PC-3 (cell line): ENCODE results near the gene THOC5.

ENCODE experiments used
- EZH2 ChIP-seq: fragments of 300-600 bp; sonication (generic); IDR thresholded peaks from one replicate; pipeline ENCODE4 v1.6.1; 2017; ENCODE audit warnings: antibody characterized with exemption, mild to moderate bottlenecking, low read length; ENCODE audit not compliant: unreplicated experiment
- TF ChIP-seq, protein P1 (sequence below): fragments of 300-600 bp; sonication (generic); conservative IDR thresholded peaks from 2 replicates; pipeline ENCODE4 v1.5.1; 2017; ENCODE audit warnings: antibody characterized with exemption, low read depth, mild to moderate bottlenecking, low read length

DNA sequence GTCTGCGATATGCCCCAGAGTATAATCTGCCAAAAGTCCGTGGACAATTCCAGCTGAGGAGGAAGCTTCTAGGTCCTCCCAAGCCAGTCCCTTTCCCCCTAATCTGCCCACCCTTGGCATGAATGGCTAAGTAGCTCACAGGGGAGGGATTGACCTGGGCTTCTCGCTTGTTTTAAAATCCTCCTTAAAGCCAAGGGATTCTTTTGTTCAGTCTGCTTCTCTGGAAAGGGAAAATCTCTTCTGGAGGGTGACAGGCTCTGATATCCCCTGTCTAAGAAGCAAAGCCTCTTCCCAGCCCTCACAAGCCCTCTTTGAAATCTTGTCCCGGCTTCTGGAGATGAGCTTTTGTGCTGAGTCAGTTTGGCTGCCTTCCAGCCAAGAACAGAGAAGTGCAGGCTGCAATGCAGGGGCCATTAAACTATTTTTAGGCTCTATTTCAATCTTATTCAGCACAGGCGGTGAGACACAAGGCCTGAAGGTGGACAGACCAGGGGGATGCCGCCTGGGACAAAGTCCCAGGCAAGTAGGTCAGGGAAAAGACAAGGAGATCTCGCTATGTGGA lies 49.7 kb downstream of the THOC5 start:
- TF ChIP-seq EZH2, result no peak
- TF ChIP-seq, protein P1, sequence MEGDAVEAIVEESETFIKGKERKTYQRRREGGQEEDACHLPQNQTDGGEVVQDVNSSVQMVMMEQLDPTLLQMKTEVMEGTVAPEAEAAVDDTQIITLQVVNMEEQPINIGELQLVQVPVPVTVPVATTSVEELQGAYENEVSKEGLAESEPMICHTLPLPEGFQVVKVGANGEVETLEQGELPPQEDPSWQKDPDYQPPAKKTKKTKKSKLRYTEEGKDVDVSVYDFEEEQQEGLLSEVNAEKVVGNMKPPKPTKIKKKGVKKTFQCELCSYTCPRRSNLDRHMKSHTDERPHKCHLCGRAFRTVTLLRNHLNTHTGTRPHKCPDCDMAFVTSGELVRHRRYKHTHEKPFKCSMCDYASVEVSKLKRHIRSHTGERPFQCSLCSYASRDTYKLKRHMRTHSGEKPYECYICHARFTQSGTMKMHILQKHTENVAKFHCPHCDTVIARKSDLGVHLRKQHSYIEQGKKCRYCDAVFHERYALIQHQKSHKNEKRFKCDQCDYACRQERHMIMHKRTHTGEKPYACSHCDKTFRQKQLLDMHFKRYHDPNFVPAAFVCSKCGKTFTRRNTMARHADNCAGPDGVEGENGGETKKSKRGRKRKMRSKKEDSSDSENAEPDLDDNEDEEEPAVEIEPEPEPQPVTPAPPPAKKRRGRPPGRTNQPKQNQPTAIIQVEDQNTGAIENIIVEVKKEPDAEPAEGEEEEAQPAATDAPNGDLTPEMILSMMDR, result no peak
